NCI-H2107 treated with DMSO at 0.1 percent for 48 hours (cell line): ENCODE data around the gene LDAH.

Source experiments
- DNase-seq: peaks from one replicate; lab custom pipeline; 2025; ENCODE audit not compliant: unreplicated experiment; lab: John Stamatoyannopoulos, UW

LDAH gene

DNA sequence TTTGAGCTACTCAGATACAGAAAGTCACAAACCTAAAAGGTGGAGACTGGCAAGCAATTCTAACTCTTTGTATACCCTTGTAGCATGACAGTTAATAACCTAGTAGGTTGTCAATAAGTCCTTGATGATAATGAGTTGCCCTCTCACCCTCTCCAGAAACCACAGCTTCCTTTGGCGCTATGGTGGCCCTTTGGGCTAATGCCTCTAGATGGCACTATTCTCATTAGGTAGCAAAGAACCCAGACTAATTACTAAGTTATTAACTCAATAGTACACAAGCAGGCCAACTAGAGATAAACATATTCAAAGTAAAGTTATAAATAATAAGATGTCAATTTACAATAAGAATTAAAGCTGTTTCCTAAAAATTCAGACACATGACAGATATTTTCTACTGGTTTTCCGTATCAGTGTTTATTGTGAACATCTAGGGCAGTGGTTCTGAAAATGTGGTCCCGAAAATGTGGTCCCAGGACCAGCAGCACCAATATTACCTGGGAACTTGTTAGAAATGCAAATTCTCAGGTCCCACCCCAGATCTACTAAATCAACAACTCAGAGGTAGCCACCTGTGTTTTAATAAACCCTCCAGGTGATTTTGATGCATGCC lies 41.1 kb downstream of the LDAH start:
- DNase-seq: no peak

DNA sequence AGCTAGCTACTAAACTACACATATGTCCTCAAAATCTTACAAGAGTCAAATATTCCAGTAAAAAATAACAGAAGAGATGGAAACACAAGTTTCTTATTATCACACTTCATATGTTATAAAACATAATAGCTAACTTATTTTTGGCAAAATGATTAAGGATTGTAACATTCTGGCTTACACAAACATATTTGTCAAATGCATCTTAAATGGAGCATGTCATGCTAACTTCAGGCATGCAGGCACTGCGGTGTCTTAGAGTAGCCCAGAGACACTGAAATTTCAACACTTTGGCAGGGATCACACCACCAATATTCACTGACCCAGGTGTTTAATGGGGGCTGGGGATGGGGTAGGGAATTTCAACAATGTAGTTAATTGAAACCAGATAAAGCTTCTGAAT lies 51.6 kb downstream of the LDAH start:
- no peak for DNase-seq

DNA sequence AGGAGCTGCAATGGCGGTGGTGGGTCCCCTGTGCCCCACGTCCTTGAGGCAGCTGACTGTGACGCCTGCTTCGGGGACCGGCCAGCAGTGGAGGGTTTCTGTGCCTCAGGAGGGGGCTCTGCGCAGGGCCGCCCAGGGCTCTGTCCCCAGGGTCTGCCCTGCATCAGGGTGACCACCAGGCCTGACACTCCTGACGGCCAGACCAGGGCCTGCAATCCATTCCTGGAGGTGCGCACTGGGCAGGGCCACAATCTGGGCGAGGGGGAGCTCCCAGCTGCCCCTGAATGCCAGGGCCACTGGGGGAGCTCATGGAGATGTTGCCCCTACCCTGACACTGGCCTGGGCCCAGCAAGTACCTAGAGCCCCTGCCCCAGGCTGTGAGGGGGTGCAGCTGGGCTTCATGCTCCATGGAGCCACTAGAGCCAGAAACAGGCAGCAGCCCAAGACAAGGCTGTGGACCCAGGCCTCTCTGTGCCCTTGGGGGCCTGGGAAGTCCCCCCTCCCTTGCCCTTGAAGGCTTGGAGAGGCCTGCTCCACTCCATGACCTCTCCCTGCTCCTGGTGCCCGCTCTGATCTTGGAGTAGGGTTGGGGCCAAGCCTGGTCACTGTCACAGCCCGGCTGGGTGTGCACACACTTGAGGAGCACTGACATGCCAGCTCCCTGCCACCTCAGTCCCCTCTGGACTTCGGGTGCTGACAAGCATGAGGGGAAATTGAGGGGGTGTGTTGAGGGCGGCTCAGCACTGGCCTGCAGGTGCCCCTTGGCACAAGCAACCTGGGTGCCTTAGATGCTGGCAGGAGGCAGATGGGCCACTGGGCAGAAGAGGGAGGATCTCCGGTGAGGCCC lies 55.9 kb downstream of the LDAH start:
- no peak for DNase-seq

DNA sequence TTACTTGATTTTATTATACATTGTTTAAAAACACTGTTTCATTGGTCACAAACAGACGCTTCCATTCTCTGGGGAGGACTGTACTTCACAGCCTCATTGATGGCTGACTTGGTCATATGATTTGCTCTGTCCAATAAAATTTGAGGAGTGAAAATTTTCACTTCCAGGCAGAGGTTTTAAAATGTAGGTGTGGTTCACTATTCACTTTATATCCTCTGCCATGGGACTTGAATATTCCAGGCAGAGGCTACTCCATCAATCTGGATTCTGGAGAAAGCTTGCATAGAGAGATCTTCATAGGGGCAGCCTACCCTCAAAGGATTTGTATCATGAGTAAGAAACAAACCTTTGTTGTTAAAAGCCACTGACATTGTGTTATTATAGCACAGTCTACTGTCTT lies 56.7 kb downstream of the LDAH start:
- no peak for DNase-seq

DNA sequence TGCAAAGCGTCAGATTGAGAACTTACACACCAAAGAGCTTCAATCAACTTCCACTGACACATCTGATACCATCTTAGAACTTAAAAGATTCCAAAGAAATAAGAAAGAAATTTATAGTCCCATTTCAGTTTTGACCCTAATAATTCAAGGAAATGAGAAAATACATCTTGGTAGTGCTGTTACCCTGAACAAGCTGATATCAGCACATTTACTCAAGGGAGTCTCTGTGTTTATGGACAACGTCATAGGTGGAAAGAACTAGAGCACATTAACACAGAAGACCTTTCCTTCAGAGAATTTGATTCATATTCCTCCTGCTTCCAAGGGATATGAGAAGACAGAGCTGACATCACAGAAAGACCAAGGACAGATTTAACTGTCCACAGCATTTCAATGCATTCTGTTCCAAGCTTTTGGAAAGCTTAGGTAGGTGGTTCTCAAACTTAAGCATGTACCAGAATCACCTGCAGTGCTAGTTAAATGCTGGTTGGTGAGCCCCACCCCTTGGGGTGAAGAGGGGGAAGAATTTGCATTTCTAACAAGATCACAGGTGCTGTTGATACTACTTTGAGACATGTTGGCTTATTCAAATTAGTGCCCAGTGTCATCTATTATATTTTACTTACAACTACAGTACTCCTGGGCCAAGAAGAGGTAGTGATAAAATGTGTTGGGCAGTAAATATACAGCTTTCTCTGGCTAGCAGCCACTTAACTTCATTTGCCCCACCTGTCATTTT lies 59.8 kb downstream of the LDAH start:
- no peak for DNase-seq

DNA sequence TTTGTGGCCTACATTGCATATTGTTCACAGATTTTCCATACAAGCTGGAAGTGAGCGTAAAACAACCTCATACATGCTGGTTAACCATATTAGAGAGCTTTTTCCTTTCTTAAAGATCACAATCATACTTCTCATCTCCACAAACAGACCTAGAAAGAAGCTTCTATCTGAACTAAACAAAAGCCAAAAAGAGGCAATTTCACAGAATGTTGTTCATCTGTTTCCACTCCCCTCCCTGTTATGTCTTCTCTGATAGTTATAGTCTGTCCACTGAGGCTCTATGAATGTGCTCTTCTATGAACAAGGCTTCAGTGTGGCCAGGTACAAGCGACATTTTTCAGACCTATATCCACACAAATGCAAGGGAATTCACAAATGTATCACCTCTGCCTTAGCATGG lies 63.4 kb downstream of the LDAH start:
- DNase-seq: no peak

DNA sequence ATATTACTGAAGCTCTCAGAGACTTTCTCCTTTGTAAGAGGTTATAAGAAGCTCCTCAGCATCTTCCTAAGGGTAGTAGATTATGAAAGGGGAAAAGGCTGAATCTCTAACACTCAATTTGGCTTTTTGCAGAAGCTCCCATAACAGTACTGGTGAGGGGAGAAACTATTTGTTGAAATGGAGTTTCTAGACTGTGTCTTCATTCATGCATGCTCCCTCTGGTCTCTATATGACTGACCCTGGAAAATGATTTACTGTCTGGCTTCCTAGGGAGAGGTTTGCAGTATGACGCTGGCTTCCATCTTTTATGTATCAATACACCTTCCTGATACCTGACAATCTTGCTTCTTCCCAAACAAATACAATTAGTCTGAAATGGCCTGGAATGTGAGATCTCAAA lies 63.9 kb downstream of the LDAH start:
- no peak for DNase-seq

DNA sequence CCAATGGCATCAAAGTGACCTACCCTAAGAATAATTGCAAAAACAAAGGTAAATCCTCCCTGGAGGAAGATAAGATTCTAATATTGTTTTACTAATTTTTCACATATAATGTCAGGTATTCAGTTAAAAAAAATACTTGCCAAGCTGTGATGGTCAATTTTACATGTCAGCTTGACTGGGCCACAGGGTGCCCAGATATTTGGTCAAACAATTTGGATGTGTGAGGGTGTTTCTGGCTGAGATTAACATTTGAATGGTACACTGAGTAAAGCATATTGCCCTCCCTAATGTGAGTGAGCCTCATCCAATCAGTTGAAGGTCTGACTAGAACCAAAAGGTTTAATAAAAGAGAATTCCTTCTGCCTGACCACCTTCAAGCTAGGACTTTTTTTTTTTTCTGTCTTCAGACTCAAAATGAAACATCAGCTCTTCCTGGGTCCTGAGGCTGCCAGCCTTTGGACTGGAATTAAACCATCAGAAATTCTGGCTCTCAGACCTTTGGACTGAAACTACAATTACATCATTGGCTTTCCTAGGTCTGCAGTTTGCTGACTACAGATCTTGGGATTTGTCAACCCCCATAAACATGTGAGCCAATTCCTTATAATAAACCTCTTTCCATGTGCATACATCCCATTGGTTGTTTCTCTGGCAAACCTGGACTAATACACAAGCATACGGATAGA lies 65.4 kb downstream of the LDAH start:
- DNase-seq: no peak

DNA sequence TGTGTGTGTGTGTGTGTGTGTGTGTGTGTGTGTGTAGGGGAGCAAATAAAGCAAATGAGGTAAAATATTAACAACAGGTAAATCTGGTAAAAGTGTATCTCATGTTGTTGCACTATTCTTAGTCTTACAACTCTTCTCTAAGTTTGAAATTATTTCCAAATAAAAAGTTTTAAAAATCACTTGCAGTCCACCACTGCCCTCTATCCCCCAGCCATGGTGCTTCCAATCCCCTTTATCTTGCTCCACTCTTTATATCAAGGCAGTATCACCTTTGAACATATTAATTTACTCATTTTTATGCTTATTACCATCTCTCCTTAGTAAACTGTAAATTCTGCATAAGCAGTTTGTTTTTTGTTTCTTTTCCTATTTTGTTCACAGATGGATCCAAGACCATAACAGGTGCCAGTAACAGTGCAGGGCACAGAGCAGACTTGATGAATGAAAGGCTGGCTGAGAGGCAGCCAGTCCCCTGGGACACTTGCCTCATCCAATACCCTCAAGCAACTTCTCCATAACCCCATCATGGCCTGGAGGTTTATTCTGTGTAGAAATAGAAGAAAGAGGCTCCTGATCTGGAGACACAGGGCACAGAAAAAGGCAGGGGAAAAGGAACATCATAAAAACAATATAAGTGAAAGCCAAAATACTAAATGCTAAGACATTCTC lies 67.6 kb downstream of the LDAH start:
- peak; percentile 6 for DNase-seq

DNA sequence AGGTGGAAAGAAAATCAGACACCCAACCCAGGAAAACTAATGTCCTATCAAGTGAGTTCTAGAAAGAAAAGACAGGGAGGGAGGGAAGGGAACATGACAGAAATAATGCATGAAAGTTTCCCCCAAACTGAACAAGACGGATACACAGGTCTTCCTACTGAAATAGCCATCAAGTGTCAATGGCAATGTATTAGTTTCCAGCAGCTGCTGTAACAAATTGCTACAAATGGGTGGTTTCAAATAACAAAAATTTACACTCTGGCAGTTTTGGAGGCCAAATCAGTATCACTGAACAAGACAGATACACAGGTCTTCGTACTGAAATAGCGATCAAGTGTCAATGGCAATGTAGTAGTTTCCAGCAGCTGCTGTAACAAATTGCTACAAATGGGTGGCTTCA lies 70.6 kb downstream of the LDAH start:
- DNase-seq: no peak

DNA sequence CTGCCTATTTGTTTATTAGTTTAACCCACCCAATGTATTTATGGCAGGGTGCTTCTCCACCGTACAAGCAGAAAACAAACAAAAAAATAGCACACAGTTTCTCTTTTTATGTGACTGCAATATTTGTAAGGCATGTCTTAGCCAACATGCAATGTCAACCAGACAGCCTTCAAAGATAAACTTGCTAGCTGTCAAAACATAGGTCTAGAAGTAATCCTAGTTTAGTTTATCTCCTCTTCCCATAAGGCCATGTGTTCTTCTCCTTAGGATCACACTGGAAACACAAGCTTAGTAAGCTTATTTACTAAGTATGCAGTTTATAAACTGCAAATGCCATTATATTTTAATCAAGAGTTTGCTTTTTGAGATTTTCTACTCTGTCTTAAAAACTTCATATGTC lies 75.6 kb downstream of the LDAH start:
- no peak for DNase-seq

DNA sequence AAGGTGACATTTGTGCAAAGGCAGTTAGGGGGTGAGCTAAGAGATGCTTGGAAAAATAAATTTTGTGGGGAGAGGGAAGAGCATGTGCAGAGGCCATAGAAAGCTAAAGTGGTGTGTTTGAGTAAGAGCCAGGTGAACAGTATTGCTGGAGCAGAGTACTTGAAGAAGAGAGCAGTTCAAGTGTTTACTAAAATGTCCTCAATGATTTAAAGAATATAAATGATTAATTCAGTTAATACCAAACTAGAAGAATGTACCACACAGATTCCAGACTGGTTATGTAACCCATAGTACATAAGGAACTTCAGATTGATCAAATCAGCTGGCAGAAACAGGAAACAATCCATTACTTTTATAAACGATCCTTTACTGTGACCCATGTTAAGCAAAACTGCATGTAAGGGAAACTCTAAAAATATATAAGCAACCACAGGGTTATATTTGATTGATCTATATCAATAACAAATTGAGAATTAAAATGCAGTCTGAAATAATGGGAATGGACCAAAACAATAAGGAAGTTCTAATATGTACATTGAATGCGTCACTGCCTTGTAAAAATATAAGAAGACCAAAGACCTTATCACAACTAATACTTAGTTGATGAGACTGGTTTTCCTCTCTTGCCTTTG lies 76.9 kb downstream of the LDAH start:
- peak; percentile 33 for DNase-seq

DNA sequence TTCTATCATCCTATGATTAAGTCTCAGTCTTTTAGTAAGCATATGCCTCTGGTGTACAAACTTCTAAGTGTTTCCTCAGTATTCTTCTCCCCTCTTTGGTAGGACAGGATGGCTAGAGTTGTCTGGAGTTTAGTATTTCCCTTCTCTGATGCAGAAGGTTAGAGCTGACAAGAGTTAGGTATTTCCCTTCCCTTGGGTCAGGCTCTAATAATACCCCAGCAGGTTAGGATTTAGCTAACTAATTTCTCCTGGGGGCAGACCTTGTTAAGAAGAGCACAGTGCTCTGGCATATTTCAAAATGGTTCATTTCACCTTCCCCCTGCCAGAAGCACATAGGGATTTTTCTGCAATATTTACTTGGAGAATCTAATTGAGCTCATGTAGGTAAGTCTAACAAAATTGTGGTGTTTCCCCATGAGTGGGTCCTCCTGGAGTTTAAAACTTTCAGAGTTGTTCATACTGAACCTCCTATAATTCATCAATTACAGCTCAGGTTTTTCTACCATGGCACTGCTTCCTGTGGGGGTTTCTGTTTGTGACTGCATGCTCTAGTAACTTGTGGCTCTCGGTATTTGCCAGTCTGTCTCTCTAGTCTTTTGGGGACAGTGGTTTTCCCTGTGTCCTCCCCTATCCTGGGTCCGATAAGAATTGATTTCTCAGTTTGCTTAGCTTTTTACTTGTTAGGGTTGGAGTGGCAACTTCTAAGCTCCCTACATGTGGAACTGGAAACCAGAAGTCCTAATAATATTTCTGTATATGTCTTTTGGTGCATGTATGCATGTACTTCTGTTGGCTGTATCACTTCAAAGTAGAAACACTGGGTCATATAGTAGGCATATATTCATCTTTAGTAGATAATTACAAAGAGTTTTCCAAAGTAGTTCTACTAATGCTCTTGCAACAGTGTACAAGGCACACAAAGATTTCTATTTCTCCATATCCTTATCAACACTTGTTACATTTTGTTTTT lies 78.2 kb downstream of the LDAH start:
- DNase-seq: no peak

DNA sequence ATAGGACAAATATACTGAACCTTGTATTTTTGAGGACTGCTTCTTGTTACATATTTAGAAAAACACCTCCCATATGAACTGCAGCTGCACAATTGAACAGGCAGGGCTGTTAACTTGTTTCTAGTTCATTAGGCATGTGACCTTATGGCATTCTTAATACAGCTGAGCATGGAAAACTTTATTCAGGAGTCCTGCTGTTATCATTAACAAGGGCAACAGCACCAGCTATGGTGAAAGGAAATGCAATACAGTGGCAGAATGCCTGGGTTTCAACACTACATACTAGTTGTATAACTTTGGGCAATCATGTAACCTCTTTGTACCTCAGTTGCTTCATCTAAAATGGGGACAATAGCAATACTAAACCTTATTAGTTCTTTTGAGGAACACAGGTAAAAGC lies 84.1 kb downstream of the LDAH start:
- DNase-seq: no peak

DNA sequence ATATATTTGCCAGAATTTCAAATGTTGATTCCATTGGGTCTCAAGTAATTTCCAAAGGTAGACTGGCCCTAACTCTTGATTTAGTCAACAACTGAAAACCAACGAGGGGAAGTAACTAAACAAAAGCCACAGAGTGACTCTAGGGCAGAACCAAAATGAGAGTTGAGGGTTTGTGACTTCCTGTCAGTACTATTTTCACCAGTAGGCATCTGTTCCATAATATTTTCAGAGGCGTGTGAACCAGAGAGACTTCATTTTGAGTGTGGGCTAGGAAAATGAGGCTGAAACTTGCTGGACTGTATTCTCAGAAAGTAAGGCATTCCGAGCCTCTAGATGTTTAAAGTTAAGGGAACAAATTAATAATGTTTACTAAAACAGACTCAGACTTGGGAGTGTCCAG lies 85.4 kb downstream of the LDAH start:
- DNase-seq: no peak

DNA sequence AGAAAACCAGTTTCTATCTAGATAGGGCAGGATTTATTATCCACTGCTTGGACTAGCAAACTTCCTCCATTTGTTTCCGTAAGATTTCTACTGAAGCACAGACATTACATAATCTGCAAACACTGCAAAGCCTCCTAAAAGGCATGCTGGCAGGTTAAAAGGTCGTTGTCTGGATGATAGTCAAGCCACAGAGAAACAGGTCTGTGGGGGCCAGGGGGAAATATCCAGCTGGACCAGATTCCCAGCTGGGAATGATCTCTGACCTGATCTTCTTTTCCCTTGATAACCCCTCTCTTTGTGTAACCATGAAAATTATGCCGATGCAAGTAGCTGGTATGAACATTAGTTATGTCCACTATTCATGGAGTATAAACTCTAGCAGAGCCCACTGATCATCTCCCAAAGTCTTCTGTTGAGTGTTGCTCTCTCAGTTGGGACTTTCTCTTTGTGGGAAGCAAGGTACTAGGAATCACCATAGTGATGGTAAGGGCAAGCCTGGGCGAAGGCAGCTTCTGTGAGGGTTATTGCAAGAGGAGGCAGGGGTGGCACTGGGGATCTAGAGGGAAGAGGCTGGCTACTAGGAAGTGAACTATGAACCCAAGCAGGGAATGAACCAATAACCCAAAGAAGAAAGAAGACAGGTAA lies 94.7 kb downstream of the LDAH start:
- no peak for DNase-seq

DNA sequence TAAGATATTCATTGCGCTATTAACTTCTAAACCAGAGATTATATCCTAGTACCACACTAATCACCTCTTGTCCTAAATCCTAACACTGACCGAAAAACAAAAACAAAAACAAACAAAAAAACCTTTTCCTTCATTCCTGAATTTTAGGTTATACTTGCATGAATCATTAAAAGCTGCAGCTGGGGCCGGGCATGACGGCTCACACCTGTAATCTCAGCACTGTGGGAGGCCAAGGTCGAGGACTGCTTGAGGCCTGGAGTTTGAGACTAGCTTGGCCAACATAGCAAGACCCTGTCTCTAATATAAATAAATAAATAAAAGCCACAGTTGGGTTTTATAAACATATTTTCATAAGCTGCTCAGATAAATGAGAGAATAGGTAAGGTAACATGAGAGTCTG lies 96.0 kb downstream of the LDAH start:
- DNase-seq: no peak

DNA sequence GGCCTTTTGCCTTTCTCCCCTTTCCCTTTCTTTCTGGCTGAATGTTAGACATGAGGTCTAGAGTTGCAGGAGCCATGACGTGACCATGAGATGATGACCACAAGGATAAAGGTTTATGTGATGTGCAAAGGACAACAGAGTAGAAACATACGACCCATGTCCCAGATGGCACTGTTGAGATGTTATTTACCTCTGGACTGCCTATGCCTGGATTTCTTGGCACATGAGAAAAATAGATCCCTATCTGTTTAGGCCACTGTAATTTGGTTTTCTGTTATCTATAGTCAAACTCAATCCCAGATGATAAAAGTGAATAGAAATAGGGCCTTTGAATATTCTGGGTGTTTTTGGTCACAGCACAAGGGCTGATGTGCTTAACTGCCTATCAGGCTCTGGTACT lies 97.1 kb downstream of the LDAH start:
- DNase-seq: no peak

DNA sequence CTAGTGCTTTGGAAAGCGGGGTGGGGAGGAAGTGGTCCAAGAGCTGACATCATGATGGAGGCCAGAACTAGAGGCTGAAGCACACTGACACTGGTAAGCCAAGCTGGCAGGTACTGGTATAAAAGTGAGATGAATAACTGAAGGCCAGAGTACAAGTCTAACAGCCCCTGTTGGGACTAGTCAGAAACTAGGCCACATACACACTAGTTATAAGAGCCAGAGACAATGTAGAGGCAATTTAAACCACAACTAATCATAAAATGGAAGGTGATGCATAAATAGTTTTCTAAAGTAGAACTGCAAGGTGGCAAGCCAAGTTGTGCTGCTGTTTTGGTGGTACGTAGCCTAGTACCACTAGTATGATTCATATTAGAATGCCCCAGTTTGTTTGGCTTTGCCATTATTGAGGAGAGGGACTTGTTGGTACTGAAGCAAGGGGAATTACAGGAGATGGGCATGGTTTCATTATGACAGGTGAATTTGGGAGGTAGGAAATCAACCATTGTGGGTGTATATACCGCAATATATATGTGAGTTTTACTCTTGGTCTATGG lies 98.3 kb downstream of the LDAH start:
- no peak for DNase-seq
